Measurements from ENCODE around the gene DPYSL5.

The DPYSL5 gene

GRCh38 chr2:26861610-26862224, 13.8 kb downstream of the DPYSL5 start:
- Mint-ChIP-seq H3K36me3 (ENCODE audit: low read depth) (no peaks in the 10 kb centered on the region), H3K27ac (no peak overlapping the region), H3K27me3 (ENCODE audit: low read depth) (no peaks in the 10 kb centered on the region), H3K4me3 (no peak overlapping the region), H3K9me3 (no peaks in the 10 kb centered on the region), H3K4me1 (no peaks in the 10 kb centered on the region)
- TF ChIP-seq CTCF (IDR thresholded peaks at IDR 0.05; ENCODE audit: unreplicated experiment in 3 of 3) = no peak

- H3K36me3 Mint-ChIP-seq (ENCODE audit: low read depth) = no peaks in the 10 kb centered on the region
- H3K27ac Mint-ChIP-seq = no peak overlapping the region
- no peak for TF ChIP-seq CTCF (IDR thresholded peaks at IDR 0.05; ENCODE audit: unreplicated experiment in 3 of 3)
- H3K9me3 Mint-ChIP-seq = no peaks in the 10 kb centered on the region
- H3K4me3 Mint-ChIP-seq = no peak overlapping the region
- no peaks in the 10 kb centered on the region for H3K4me1 Mint-ChIP-seq
- no peaks in the 10 kb centered on the region for H3K27me3 Mint-ChIP-seq (ENCODE audit: low read depth)
These were observed 16.3 kb downstream of the DPYSL5 start for GRCh38 chr2:26864226-26864625.

GRCh38 chr2:26864646-26865045, 16.7 kb downstream of the DPYSL5 start:
- H3K27me3 Mint-ChIP-seq (ENCODE audit: low read depth) = no peaks in the 10 kb centered on the region
- H3K36me3 Mint-ChIP-seq (ENCODE audit: low read depth) = no peaks in the 10 kb centered on the region
- no peaks in the 10 kb centered on the region for H3K9me3 Mint-ChIP-seq
- H3K4me1 Mint-ChIP-seq = no peaks in the 10 kb centered on the region
- H3K4me3 Mint-ChIP-seq = no peak overlapping the region
- TF ChIP-seq CTCF (IDR thresholded peaks at IDR 0.05; ENCODE audit: unreplicated experiment in 3 of 3) = no peak
- H3K27ac Mint-ChIP-seq = no peak overlapping the region

GRCh38 chr2:26870585-26871095, 22.7 kb downstream of the DPYSL5 start:
- no peak for TF ChIP-seq CTCF (IDR thresholded peaks at IDR 0.05; ENCODE audit: unreplicated experiment in 3 of 3)
- H3K27ac Mint-ChIP-seq = peak overlapping the region in 1 of 3 experiments; percentile 76
- no peak overlapping the region for H3K4me3 Mint-ChIP-seq
- no peaks in the 10 kb centered on the region for H3K36me3 Mint-ChIP-seq (ENCODE audit: low read depth)
- no peaks in the 10 kb centered on the region for H3K9me3 Mint-ChIP-seq
- H3K4me1 Mint-ChIP-seq = peaks cover 10% of the 10 kb centered on the region
- peaks cover 6% of the 10 kb centered on the region for H3K27me3 Mint-ChIP-seq (ENCODE audit: low read depth)

GRCh38 chr2:26873286-26873983, 25.5 kb downstream of the DPYSL5 start:
- peak overlapping the region; percentile 85 to 89 (median 87) for H3K27ac Mint-ChIP-seq
- H3K27me3 Mint-ChIP-seq (ENCODE audit: low read depth) = peaks cover 6% of the 10 kb centered on the region
- H3K36me3 Mint-ChIP-seq (ENCODE audit: low read depth) = no peaks in the 10 kb centered on the region
- no peak for TF ChIP-seq CTCF (IDR thresholded peaks at IDR 0.05; ENCODE audit: unreplicated experiment in 3 of 3)
- H3K9me3 Mint-ChIP-seq = no peaks in the 10 kb centered on the region
- H3K4me3 Mint-ChIP-seq = no peak overlapping the region
- H3K4me1 Mint-ChIP-seq = peaks cover 10% of the 10 kb centered on the region
